Measurements from ENCODE around the gene RAB2B.

Gene RAB2B

GRCh38 chr14:21520767-21521166 is 44.0 kb upstream of the RAB2B start:
- DNase-seq (ENCODE audit: low read depth): no peak
- TF ChIP-seq, protein P1, sequence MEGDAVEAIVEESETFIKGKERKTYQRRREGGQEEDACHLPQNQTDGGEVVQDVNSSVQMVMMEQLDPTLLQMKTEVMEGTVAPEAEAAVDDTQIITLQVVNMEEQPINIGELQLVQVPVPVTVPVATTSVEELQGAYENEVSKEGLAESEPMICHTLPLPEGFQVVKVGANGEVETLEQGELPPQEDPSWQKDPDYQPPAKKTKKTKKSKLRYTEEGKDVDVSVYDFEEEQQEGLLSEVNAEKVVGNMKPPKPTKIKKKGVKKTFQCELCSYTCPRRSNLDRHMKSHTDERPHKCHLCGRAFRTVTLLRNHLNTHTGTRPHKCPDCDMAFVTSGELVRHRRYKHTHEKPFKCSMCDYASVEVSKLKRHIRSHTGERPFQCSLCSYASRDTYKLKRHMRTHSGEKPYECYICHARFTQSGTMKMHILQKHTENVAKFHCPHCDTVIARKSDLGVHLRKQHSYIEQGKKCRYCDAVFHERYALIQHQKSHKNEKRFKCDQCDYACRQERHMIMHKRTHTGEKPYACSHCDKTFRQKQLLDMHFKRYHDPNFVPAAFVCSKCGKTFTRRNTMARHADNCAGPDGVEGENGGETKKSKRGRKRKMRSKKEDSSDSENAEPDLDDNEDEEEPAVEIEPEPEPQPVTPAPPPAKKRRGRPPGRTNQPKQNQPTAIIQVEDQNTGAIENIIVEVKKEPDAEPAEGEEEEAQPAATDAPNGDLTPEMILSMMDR (IDR thresholded peaks at IDR 0.05; ENCODE audit: insufficient read depth, low read depth, low read length, missing control alignments): no peak
- H3K4me3 ChIP-seq (ENCODE audit: low read length): no peak overlapping the region

DNA sequence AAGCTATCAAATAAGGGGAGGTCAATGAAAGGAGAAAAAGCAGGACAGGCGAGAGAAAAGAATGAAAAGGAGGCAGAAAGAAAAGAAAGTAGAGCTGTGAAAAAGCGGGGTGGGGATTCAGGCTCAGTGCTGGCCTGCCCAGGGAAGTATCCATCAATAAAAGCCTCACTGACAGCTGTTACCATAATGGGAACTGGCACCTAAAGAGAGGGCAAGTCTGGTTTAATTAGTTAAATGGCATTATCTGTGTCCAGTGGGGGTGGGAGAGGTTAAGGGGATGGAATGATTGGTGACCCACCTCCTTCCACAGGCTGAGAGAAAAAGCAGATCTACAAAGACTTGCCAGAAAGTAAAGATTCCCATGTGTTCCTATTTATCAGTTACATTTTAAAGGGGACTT is 42.0 kb upstream of the RAB2B start:
- TF ChIP-seq, protein P1 (IDR thresholded peaks at IDR 0.05; ENCODE audit: insufficient read depth, low read depth, low read length, missing control alignments): no peak
- DNase-seq (ENCODE audit: low read depth): no peak
- no peak overlapping the region for H3K4me3 ChIP-seq (ENCODE audit: low read length)

DNA sequence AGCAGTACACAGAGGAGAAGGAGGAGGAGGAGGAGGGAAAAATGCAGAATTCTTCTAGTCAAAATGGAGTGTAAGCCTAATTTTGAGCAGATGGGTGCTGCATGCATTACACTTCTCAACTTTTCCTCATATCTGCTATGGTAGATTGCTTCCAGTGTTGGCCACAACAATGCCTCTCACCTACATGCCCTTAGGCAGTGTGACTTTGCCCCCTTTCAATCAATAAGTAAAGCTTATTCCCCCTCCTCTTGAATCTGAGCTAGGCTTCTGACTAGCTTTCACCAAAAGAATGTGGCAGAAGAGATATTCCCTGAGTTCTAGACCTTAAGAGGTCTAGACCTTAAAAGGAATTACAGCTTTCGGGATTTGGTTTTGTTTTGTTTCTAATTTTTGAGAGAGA is 37.6 kb upstream of the RAB2B start:
- H3K4me3 ChIP-seq (ENCODE audit: low read length): no peak overlapping the region
- no peak for DNase-seq (ENCODE audit: low read depth)
- TF ChIP-seq, protein P1 (IDR thresholded peaks at IDR 0.05; ENCODE audit: insufficient read depth, low read depth, low read length, missing control alignments): no peak

GRCh38 chr14:21510735-21511657 is 34.2 kb upstream of the RAB2B start, which contains the start of gene METTL3:
METTL3 (minus strand) TSS chr14:21511340; CDS start chr14:21511223, 117 bp downstream.
- DNase-seq (ENCODE audit: low read depth): peak; percentile 99
- H3K4me3 ChIP-seq (ENCODE audit: low read length): peak within 1 kb of the TSS; percentile 98
- TF ChIP-seq, protein P1 (IDR thresholded peaks at IDR 0.05; ENCODE audit: insufficient read depth, low read depth, low read length, missing control alignments): no peak

DNA sequence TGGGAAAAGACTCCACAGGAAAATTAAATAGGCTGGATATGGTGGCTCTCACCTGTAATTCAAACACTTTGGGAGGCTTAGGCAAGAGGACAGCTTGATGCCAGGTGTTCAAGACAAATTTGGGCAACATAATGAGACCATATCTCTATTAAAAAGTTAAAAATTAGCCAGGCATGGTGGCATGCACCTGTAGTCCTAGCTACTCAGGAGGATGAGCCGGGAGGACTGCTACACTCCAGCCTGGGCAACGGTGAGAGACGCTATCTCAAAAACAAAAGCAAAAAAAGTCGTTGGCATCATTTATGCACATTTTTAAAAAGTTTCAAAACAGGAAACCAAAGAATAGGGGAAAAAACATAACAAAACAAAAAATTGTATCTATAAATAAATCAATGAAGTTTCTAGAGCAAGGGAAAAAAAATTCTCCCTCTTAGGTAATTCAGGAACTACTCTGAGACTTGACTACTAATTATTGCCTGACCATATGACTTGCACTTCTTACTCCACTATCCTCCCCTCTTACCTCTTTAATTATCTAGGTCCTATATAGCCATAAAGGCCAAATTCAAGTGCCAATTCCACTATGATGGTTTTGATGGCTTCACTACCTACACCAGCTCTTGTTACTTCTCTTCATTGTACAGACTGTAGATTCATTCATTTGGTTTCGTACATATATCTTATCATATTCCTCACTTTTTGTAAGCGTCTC is 32.8 kb upstream of the RAB2B start:
- DNase-seq (ENCODE audit: low read depth): no peak
- H3K4me3 ChIP-seq (ENCODE audit: low read length): peak overlapping the region; percentile 98
- TF ChIP-seq, protein P1 (IDR thresholded peaks at IDR 0.05; ENCODE audit: insufficient read depth, low read depth, low read length, missing control alignments): no peak

GRCh38 chr14:21506557-21506956 is 29.8 kb upstream of the RAB2B start:
- DNase-seq (ENCODE audit: low read depth): no peak
- TF ChIP-seq, protein P1 (IDR thresholded peaks at IDR 0.05; ENCODE audit: insufficient read depth, low read depth, low read length, missing control alignments): no peak
- H3K4me3 ChIP-seq (ENCODE audit: low read length): no peak overlapping the region

All from epithelial cell of esophagus (primary cell).